ENCODE measurements around the gene DGKB. TPM values are rescaled to one million over a fixed set of nuclear protein-coding genes. Genes with fewer than 3 reads are reported as not detected.

Gene DGKB
- total RNA-seq, 1 experiment from 2014 or later: not detected

- Histone ChIP-seq H3K27me3 (replicated peaks; ENCODE audit: insufficient read depth, low read depth, low read length, poor library complexity) (no peaks in the 10 kb centered on the region), H3K4me1 (ENCODE audit: insufficient read depth, low read length, poor library complexity, severe bottlenecking) (no peaks in the 10 kb centered on the region), H3K9me3 (ENCODE audit: low read depth, low read length, poor library complexity, severe bottlenecking) (no peaks in the 10 kb centered on the region), H3K36me3 (ENCODE audit: insufficient read depth, low read length, poor library complexity, severe bottlenecking) (no peaks in the 10 kb centered on the region), H3K27ac (ENCODE audit: low read depth, low read length, poor library complexity, severe bottlenecking) (no peak overlapping the region), H3K4me3 (ENCODE audit: low read depth, low read length, poor library complexity, severe bottlenecking) (no peak overlapping the region)
- POLR2A ChIA-PET (ENCODE audit: low non-redundant PET): no interaction called here
- no TSS peak for BruUV-seq (replicated peaks)
- DNase-seq (ENCODE audit: low spot score): no peak
- intact Hi-C loops (cut with micrococcal nuclease; ENCODE audit: unreplicated experiment): no loop called here
- TF ChIP-seq CTCF (conservative IDR thresholded peaks at IDR 0.05; ENCODE audit: low read depth, low read length) (no peak), EZH2 (IDR thresholded peaks at IDR 0.05; ENCODE audit: borderline replicate concordance, low read depth, low read length, poor library complexity, severe bottlenecking) (no peak)
- CTCF ChIA-PET: no interaction called here
Measured at GRCh38 chr7:14628516-14628915, 274.0 kb downstream of the DGKB start.

- Histone ChIP-seq H3K27ac (ENCODE audit: low read depth, low read length, poor library complexity, severe bottlenecking) (no peak overlapping the region), H3K4me3 (ENCODE audit: low read depth, low read length, poor library complexity, severe bottlenecking) (no peak overlapping the region), H3K36me3 (ENCODE audit: insufficient read depth, low read length, poor library complexity, severe bottlenecking) (no peaks in the 10 kb centered on the region), H3K4me1 (ENCODE audit: insufficient read depth, low read length, poor library complexity, severe bottlenecking) (no peaks in the 10 kb centered on the region), H3K9me3 (ENCODE audit: low read depth, low read length, poor library complexity, severe bottlenecking) (no peaks in the 10 kb centered on the region), H3K27me3 (replicated peaks; ENCODE audit: insufficient read depth, low read depth, low read length, poor library complexity) (no peaks in the 10 kb centered on the region)
- BruUV-seq (replicated peaks): no TSS peak
- intact Hi-C loops (cut with micrococcal nuclease; ENCODE audit: unreplicated experiment): no loop called here
- TF ChIP-seq CTCF (conservative IDR thresholded peaks at IDR 0.05; ENCODE audit: low read depth, low read length): no peak
- no peak for TF ChIP-seq EZH2 (IDR thresholded peaks at IDR 0.05; ENCODE audit: borderline replicate concordance, low read depth, low read length, poor library complexity, severe bottlenecking)
- DNase-seq (ENCODE audit: low spot score): no peak
- ChIA-PET CTCF (no interaction called here), POLR2A (ENCODE audit: low non-redundant PET) (no interaction called here)
Measured at GRCh38 chr7:14626076-14626475, 276.5 kb downstream of the DGKB start.

- CTCF ChIA-PET: no interaction called here
- POLR2A ChIA-PET (ENCODE audit: low non-redundant PET): no interaction called here
Measured at GRCh38 chr7:14622559-14622958, 280.0 kb downstream of the DGKB start.

More at GRCh38 chr7:14622559-14622958, 280.0 kb downstream of the DGKB start:
- H3K9me3 ChIP-seq (ENCODE audit: low read depth, low read length, poor library complexity, severe bottlenecking): no peaks in the 10 kb centered on the region
- TF ChIP-seq EZH2 (IDR thresholded peaks at IDR 0.05; ENCODE audit: borderline replicate concordance, low read depth, low read length, poor library complexity, severe bottlenecking) (no peak), CTCF (conservative IDR thresholded peaks at IDR 0.05; ENCODE audit: low read depth, low read length) (no peak)
- no peaks in the 10 kb centered on the region for H3K27me3 ChIP-seq (replicated peaks; ENCODE audit: insufficient read depth, low read depth, low read length, poor library complexity)
- BruUV-seq (replicated peaks): no TSS peak
- H3K36me3 ChIP-seq (ENCODE audit: insufficient read depth, low read length, poor library complexity, severe bottlenecking): no peaks in the 10 kb centered on the region
- no peak overlapping the region for H3K4me3 ChIP-seq (ENCODE audit: low read depth, low read length, poor library complexity, severe bottlenecking)
- no peak overlapping the region for H3K27ac ChIP-seq (ENCODE audit: low read depth, low read length, poor library complexity, severe bottlenecking)
- intact Hi-C loops (cut with micrococcal nuclease; ENCODE audit: unreplicated experiment): no loop called here
- no peaks in the 10 kb centered on the region for H3K4me1 ChIP-seq (ENCODE audit: insufficient read depth, low read length, poor library complexity, severe bottlenecking)
- no peak for DNase-seq (ENCODE audit: low spot score)
